Endothelial cell (in vitro differentiated cells): ENCODE results near the gene RASL10A. TPM values are rescaled to one million over a fixed set of nuclear protein-coding genes. Genes with fewer than 3 reads are reported as not detected.
A peak's percentile ranks its signal among the peaks of the same experiment; 100 is the strongest.

Source experiments
- DNase-seq: peaks from one replicate; pipeline ENCODE4 v3.0.0; 2021; ENCODE audit warnings: low spot score
- H3K27ac Mint-ChIP-seq: one replicate; pipeline ENCODE4 v1.8.0; 2021; ENCODE audit warnings: mixed read lengths, inconsistent platforms; ENCODE audit not compliant: unreplicated experiment
- H3K27me3 Mint-ChIP-seq: one replicate; pipeline ENCODE4 v1.8.0; 2021; ENCODE audit warnings: mild to moderate bottlenecking, moderate library complexity, mixed read lengths, inconsistent platforms; ENCODE audit not compliant: unreplicated experiment
- H3K36me3 Mint-ChIP-seq: one replicate; pipeline ENCODE4 v1.8.0; 2021; ENCODE audit warnings: mild to moderate bottlenecking, low read depth, mixed read lengths, inconsistent platforms; ENCODE audit not compliant: unreplicated experiment
- H3K4me1 Mint-ChIP-seq: one replicate; pipeline ENCODE4 v1.8.0; 2021; ENCODE audit warnings: mild to moderate bottlenecking, mixed read lengths, inconsistent platforms; ENCODE audit not compliant: unreplicated experiment
- H3K4me3 Mint-ChIP-seq: one replicate; pipeline ENCODE4 v1.8.0; 2021; ENCODE audit warnings: mild to moderate bottlenecking, mixed read lengths, inconsistent platforms; ENCODE audit not compliant: unreplicated experiment
- H3K9me3 Mint-ChIP-seq: one replicate; pipeline ENCODE4 v1.8.0; 2021; ENCODE audit warnings: mixed read lengths, inconsistent platforms; ENCODE audit not compliant: unreplicated experiment
- CTCF ChIP-seq: fragments of 200-600 bp; sonication (generic); IDR thresholded peaks from one replicate; pipeline ENCODE4 v1.5.0; 2021; ENCODE audit warnings: antibody characterized with exemption; ENCODE audit not compliant: unreplicated experiment
- total RNA-seq: library from RNA; stranded (reverse); fragmentation: NEBNext Ultra II Directional; extraction: Animal tissue kit (Norgen Biotek cat#: 25700); gene quantifications from one replicate; pipeline ENCODE4 v1.2.1, GENCODE V29; 2021; ENCODE audit not compliant: unreplicated experiment

RASL10A gene
- total RNA-seq, 1 donor from 2014 or later, result 30.1 TPM

- peaks cover 29% of the 10 kb centered on the region for H3K27me3 Mint-ChIP-seq
- no peak for DNase-seq
- H3K4me1 Mint-ChIP-seq, result peaks cover 40% of the 10 kb centered on the region
- TF ChIP-seq CTCF, result no peak
- H3K9me3 Mint-ChIP-seq, result no peaks in the 10 kb centered on the region
- H3K27ac Mint-ChIP-seq, result peak overlapping the region; percentile 82
- peak overlapping the region; percentile 65 for H3K4me3 Mint-ChIP-seq
- peaks cover 36% of the 10 kb centered on the region for H3K36me3 Mint-ChIP-seq
Measured at GRCh38 chr22:29312218-29313125, 3.0 kb downstream of the RASL10A start.

- peaks cover 31% of the 10 kb centered on the region for H3K27me3 Mint-ChIP-seq
- H3K36me3 Mint-ChIP-seq, result peaks cover 31% of the 10 kb centered on the region
- H3K4me1 Mint-ChIP-seq, result peaks cover 39% of the 10 kb centered on the region
- no peak for DNase-seq
- TF ChIP-seq CTCF, result no peak
- H3K4me3 Mint-ChIP-seq, result peak overlapping the region; percentile 65
- no peaks in the 10 kb centered on the region for H3K9me3 Mint-ChIP-seq
- peak overlapping the region; percentile 82 for H3K27ac Mint-ChIP-seq
Measured at GRCh38 chr22:29311464-29312217, 3.9 kb downstream of the RASL10A start.

- no peak for TF ChIP-seq CTCF
- peaks cover 27% of the 10 kb centered on the region for H3K27me3 Mint-ChIP-seq
- peak overlapping the region; percentile 82 for H3K27ac Mint-ChIP-seq
- H3K4me1 Mint-ChIP-seq, result peaks cover 33% of the 10 kb centered on the region
- DNase-seq, result peak; percentile 85
- peaks cover 25% of the 10 kb centered on the region for H3K36me3 Mint-ChIP-seq
- H3K4me3 Mint-ChIP-seq, result peak overlapping the region; percentile 65
- no peaks in the 10 kb centered on the region for H3K9me3 Mint-ChIP-seq
Measured at GRCh38 chr22:29310863-29311339, 4.6 kb downstream of the RASL10A start.

GRCh38 chr22:29310065-29310862 is 5.2 kb downstream of the RASL10A start:
- no peak overlapping the region for H3K4me3 Mint-ChIP-seq
- no peaks in the 10 kb centered on the region for H3K9me3 Mint-ChIP-seq
- peaks cover 25% of the 10 kb centered on the region for H3K36me3 Mint-ChIP-seq
- H3K27me3 Mint-ChIP-seq, result peaks cover 32% of the 10 kb centered on the region
- peak overlapping the region; percentile 68 for H3K27ac Mint-ChIP-seq
- no peak for DNase-seq
- TF ChIP-seq CTCF, result no peak
- peaks cover 35% of the 10 kb centered on the region for H3K4me1 Mint-ChIP-seq
